ENCODE results near the gene CLDN19.

CLDN19 gene

DNA sequence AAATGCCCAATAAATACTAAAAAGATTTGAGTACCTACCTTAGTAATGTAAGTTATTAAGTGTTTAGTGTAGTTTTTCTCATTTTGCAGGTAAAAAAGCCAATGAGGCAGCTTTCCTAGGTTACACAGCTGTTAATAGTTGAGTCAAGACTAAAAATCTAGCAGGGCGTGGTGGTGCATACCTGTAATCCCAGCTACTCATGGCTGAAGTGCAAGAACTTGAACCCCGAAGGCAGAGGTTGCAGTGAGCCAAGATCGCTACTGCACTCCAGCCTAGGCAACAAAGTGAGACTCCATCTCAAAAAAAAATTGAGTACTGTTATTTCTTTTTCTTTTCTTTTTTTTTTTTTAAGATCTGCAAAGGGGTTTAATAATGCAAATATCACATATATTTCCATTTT is 50.1 kb downstream of the CLDN19 start:
- no peak overlapping the region for H3K4me3 Mint-ChIP-seq
- peaks cover 47% of the 10 kb centered on the region for H3K4me1 Mint-ChIP-seq
- peaks cover 3% of the 10 kb centered on the region for H3K36me3 Mint-ChIP-seq
- no peak for ATAC-seq (ENCODE audit: low read depth)
- no peak overlapping the region for H3K27ac Mint-ChIP-seq
- no peaks in the 10 kb centered on the region for H3K9me3 Mint-ChIP-seq
- no peaks in the 10 kb centered on the region for H3K27me3 Mint-ChIP-seq
- DNase-seq (ENCODE audit: low spot score in 2 of 2) = no peak

DNA sequence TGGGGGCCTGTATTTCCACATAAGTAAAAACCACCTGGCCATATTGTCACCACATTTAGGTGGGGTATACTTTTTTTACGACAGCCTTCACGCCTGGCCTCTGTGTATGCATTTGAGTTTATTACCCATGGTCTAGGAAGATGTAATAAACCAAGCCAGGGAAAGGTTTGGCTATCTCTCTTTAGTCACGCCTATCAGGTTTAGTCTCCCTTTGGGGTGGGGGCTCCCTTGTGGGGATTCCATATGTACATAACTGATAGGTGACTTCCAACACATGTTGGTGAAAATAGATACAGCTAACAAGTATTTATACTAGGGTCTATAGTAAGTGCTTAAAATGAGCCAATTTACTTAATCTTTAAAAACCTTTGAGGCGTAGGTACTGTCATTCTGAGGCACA is 53.6 kb downstream of the CLDN19 start:
- Mint-ChIP-seq H3K27me3 (no peaks in the 10 kb centered on the region), H3K27ac (peak overlapping the region; percentile 52), H3K9me3 (no peaks in the 10 kb centered on the region), H3K4me1 (peaks cover 56% of the 10 kb centered on the region), H3K36me3 (peaks cover 11% of the 10 kb centered on the region), H3K4me3 (peak overlapping the region; percentile 34)
- DNase-seq (ENCODE audit: low spot score in 2 of 2) = no peak
- no peak for ATAC-seq (ENCODE audit: low read depth)

- ATAC-seq (ENCODE audit: low read depth) = no peak
- Mint-ChIP-seq H3K27ac (peak overlapping the region; percentile 96), H3K27me3 (no peaks in the 10 kb centered on the region), H3K4me1 (peaks cover 56% of the 10 kb centered on the region), H3K9me3 (no peaks in the 10 kb centered on the region), H3K36me3 (peaks cover 11% of the 10 kb centered on the region), H3K4me3 (peak overlapping the region; percentile 93)
- DNase-seq (ENCODE audit: low spot score in 2 of 2) = no peak
Measured at GRCh38 chr1:42684139-42684538, 55.9 kb downstream of the CLDN19 start.

Data from memory B cell (primary cell).